Measurements from ENCODE around the gene OR52E8. TPM values are rescaled to one million over a fixed set of nuclear protein-coding genes. Genes with fewer than 3 reads are reported as not detected.

OR52E8 gene
- total and polyA plus RNA-seq, 2 experiments from 2014 or later: not detected

DNA sequence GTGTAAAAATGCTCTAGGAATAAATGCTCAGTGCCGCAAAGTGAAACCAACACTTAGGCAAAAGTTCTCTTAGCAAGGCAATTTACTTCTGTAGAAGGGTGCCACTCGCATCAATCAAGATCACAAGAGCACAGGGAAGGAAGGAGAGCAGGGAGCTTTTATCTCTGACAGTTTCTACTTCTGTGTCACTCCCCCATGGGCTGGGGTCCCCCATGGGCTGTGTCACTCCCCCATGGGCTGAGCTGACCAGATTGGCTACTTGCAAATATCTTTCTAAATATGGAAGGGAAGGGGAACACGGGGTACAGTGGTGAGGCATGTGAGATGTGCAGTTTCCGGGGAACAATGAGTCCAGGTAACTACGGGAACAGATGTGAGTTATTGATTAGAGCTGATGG lies 48.4 kb downstream of the OR52E8 start:
- H3K9me3 ChIP-seq (ENCODE audit: low read depth): no peaks in the 10 kb centered on the region
- WGBS (ENCODE audit: low lambda C conversion rate, missing lambda C conversion rate): 54% methylated on average over 5 of the region's 5 CpGs
- no peaks in the 10 kb centered on the region for H3K79me2 ChIP-seq
- no peaks in the 10 kb centered on the region for H3K9me2 ChIP-seq (replicated peaks; ENCODE audit: insufficient read depth)
- no peak for TF ChIP-seq EZH2phosphoT487 (IDR thresholded peaks at IDR 0.05; ENCODE audit: low read depth, severe bottlenecking, unreplicated experiment)
- TF ChIP-seq, protein P1, sequence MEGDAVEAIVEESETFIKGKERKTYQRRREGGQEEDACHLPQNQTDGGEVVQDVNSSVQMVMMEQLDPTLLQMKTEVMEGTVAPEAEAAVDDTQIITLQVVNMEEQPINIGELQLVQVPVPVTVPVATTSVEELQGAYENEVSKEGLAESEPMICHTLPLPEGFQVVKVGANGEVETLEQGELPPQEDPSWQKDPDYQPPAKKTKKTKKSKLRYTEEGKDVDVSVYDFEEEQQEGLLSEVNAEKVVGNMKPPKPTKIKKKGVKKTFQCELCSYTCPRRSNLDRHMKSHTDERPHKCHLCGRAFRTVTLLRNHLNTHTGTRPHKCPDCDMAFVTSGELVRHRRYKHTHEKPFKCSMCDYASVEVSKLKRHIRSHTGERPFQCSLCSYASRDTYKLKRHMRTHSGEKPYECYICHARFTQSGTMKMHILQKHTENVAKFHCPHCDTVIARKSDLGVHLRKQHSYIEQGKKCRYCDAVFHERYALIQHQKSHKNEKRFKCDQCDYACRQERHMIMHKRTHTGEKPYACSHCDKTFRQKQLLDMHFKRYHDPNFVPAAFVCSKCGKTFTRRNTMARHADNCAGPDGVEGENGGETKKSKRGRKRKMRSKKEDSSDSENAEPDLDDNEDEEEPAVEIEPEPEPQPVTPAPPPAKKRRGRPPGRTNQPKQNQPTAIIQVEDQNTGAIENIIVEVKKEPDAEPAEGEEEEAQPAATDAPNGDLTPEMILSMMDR (IDR thresholded peaks at IDR 0.05; ENCODE audit: poor library complexity): no peak
- no peak for TF ChIP-seq EZH2 (IDR thresholded peaks at IDR 0.05; ENCODE audit: borderline replicate concordance)
- peak overlapping the region; percentile 80 for H2AFZ ChIP-seq
- H3K4me3 ChIP-seq: peak overlapping the region; percentile 39
- no peaks in the 10 kb centered on the region for H3K36me3 ChIP-seq (replicated peaks; ENCODE audit: insufficient read depth, low read depth)
- peak overlapping the region; percentile 84 for H3K4me2 ChIP-seq
- DNase-seq (ENCODE audit: low spot score): peak; percentile 10
- H4K20me1 ChIP-seq (ENCODE audit: insufficient read depth, poor library complexity, severe bottlenecking): no peaks in the 10 kb centered on the region
- no peaks in the 10 kb centered on the region for H3K27me3 ChIP-seq
- H3K27ac ChIP-seq: no peak overlapping the region
- H3K4me1 ChIP-seq (ENCODE audit: insufficient read depth): no peaks in the 10 kb centered on the region

DNA sequence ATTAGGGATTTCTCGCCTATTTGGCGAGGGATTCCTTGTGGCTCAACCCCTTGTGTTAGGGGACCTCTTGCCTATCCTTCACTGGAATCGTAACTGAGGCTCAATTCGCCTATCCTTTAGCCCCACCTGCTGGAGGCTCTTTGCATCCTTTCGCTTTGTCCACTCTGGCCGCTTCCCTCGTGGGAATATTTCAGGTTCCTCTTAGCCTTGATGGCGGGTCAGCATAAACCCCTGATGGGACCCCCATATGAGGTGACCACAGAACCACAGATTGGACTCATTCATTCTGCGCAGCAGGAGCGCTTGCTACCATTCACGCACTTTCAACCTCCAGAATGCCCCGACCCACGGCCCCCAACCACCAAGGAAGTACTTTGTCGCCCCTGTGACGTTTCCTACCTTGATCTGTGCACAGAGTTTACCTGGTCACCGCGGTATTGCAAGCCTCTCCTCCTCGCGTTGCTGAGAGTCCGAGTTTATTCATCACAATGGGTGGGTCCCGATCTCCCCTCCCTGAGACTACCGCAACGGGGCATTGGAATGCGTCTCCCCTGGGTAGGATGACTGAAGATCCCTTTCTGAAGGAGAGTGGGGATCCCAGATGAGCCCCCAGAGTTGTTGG lies 48.9 kb downstream of the OR52E8 start, which contains the start of gene OR52N2:
TSS of gene OR52N2 (plus strand) at position 425 of the 622 bp plus-strand sequence. CDS start 11,412 bp downstream, outside the sequence.
- no peaks in the 10 kb centered on the region for H3K27me3 ChIP-seq
- no peaks in the 10 kb centered on the region for H4K20me1 ChIP-seq (ENCODE audit: insufficient read depth, poor library complexity, severe bottlenecking)
- DNase-seq (ENCODE audit: low spot score): peak; percentile 84
- no peaks in the 10 kb centered on the region for H3K36me3 ChIP-seq (replicated peaks; ENCODE audit: insufficient read depth, low read depth)
- H2AFZ ChIP-seq: peak within 1 kb of the TSS; percentile 80
- H3K4me1 ChIP-seq (ENCODE audit: insufficient read depth): no peaks in the 10 kb centered on the region
- no peak within 1 kb of the TSS for H3K27ac ChIP-seq
- no peaks in the 10 kb centered on the region for H3K9me2 ChIP-seq (replicated peaks; ENCODE audit: insufficient read depth)
- peak within 1 kb of the TSS; percentile 39 for H3K4me3 ChIP-seq
- no peaks in the 10 kb centered on the region for H3K9me3 ChIP-seq (ENCODE audit: low read depth)
- TF ChIP-seq, protein P1 (IDR thresholded peaks at IDR 0.05; ENCODE audit: poor library complexity): peak; percentile 91
- no peak for TF ChIP-seq EZH2 (IDR thresholded peaks at IDR 0.05; ENCODE audit: borderline replicate concordance)
- no peak for TF ChIP-seq EZH2phosphoT487 (IDR thresholded peaks at IDR 0.05; ENCODE audit: low read depth, severe bottlenecking, unreplicated experiment)
- 1% methylated on average over 24 of the region's 24 CpGs for WGBS (ENCODE audit: low lambda C conversion rate, missing lambda C conversion rate)
- no peaks in the 10 kb centered on the region for H3K79me2 ChIP-seq
- H3K4me2 ChIP-seq: peak within 1 kb of the TSS; percentile 84

DNA sequence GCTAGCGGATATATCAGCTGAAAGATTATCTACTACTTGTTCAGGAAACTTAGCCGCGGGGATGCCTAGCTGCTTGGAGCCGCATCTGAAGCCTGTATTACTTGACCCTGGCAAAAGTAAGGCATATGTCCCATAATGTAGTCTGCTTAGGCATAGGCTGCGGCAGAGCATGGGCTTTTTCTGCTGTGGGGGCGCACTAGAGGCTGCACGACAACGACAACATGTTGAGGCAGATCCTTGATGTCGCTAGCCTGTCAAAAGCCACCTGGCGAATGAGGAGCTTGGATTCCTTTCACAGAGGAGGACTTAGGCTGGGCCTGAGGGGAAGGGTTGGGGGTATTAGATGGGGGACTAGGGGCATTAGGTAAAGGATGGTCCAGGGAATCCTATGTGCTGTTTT lies 49.9 kb downstream of the OR52E8 start:
- no peak overlapping the region for H2AFZ ChIP-seq
- no peak overlapping the region for H3K27ac ChIP-seq
- H3K27me3 ChIP-seq: no peaks in the 10 kb centered on the region
- H3K79me2 ChIP-seq: no peaks in the 10 kb centered on the region
- no peak overlapping the region for H3K4me2 ChIP-seq
- no peaks in the 10 kb centered on the region for H3K9me2 ChIP-seq (replicated peaks; ENCODE audit: insufficient read depth)
- no peaks in the 10 kb centered on the region for H3K4me1 ChIP-seq (ENCODE audit: insufficient read depth)
- DNase-seq (ENCODE audit: low spot score): no peak
- WGBS (ENCODE audit: low lambda C conversion rate, missing lambda C conversion rate): 62% methylated on average over 10 of the region's 10 CpGs
- no peaks in the 10 kb centered on the region for H3K9me3 ChIP-seq (ENCODE audit: low read depth)
- H4K20me1 ChIP-seq (ENCODE audit: insufficient read depth, poor library complexity, severe bottlenecking): no peaks in the 10 kb centered on the region
- no peaks in the 10 kb centered on the region for H3K36me3 ChIP-seq (replicated peaks; ENCODE audit: insufficient read depth, low read depth)
- H3K4me3 ChIP-seq: no peak overlapping the region
- TF ChIP-seq EZH2phosphoT487 (IDR thresholded peaks at IDR 0.05; ENCODE audit: low read depth, severe bottlenecking, unreplicated experiment): no peak
- TF ChIP-seq, protein P1 (IDR thresholded peaks at IDR 0.05; ENCODE audit: poor library complexity): no peak
- TF ChIP-seq EZH2 (IDR thresholded peaks at IDR 0.05; ENCODE audit: borderline replicate concordance): no peak

Other genes with a start within 250 kb of the OR52E8 start
- 10.5 and 14.6 TPM in 2 replicates for gene TRIM34, start 232.7 kb downstream of the OR52E8 start, total RNA-seq
- 2.7 and 3.6 TPM in 2 replicates for gene TRIM34, start 232.7 kb downstream of the OR52E8 start, polyA plus RNA-seq
- gene TRIM5, start 172.6 kb downstream of the OR52E8 start, total RNA-seq: 30.1 and 37.0 TPM in 2 replicates
- 14.2 and 19.6 TPM in 2 replicates for gene TRIM5, start 172.6 kb downstream of the OR52E8 start, polyA plus RNA-seq
- 15.4 TPM in 2 replicates for gene TRIM22, start 167.9 kb downstream of the OR52E8 start, total RNA-seq
- 9.3 and 10.4 TPM in 2 replicates for gene TRIM22, start 167.9 kb downstream of the OR52E8 start, polyA plus RNA-seq
- gene OR56B1, start 121.2 kb downstream of the OR52E8 start, total RNA-seq: not detected in 2 replicates
- not detected in 2 replicates for gene OR56B1, start 121.2 kb downstream of the OR52E8 start, polyA plus RNA-seq
- gene OR52N4, start 103.4 kb downstream of the OR52E8 start, total RNA-seq: not detected in 2 replicates
- not detected in 2 replicates for gene OR52N4, start 103.4 kb downstream of the OR52E8 start, polyA plus RNA-seq
- 0.16 TPM in 1 of 2 replicates, not detected in the other for gene OR52N5, start 74.3 kb downstream of the OR52E8 start, total RNA-seq
- not detected in 2 replicates for gene OR52N5, start 74.3 kb downstream of the OR52E8 start, polyA plus RNA-seq
- not detected in 2 replicates for gene OR52N1, start 66.4 kb downstream of the OR52E8 start, total RNA-seq
- not detected in 2 replicates for gene OR52N1, start 66.4 kb downstream of the OR52E8 start, polyA plus RNA-seq
- not detected in 2 replicates for gene OR52N2, start 48.8 kb downstream of the OR52E8 start, total RNA-seq
- gene OR52N2, start 48.8 kb downstream of the OR52E8 start, polyA plus RNA-seq: not detected in 2 replicates
- not detected in 2 replicates for gene OR52E6, start 15.8 kb downstream of the OR52E8 start, total RNA-seq
- gene OR52E6, start 15.8 kb downstream of the OR52E8 start, polyA plus RNA-seq: not detected in 2 replicates
- gene OR52E4, start 22.9 kb upstream of the OR52E8 start, total RNA-seq: not detected in 2 replicates
- gene OR52E4, start 22.9 kb upstream of the OR52E8 start, polyA plus RNA-seq: not detected in 2 replicates
- not detected in 2 replicates for gene OR52E5, start 35.5 kb upstream of the OR52E8 start, total RNA-seq
- not detected in 2 replicates for gene OR52E5, start 35.5 kb upstream of the OR52E8 start, polyA plus RNA-seq
- gene OR56A3, start 84.6 kb upstream of the OR52E8 start, total RNA-seq: not detected in 2 replicates
- not detected in 2 replicates for gene OR56A3, start 84.6 kb upstream of the OR52E8 start, polyA plus RNA-seq
- gene OR56A5, start 110.8 kb upstream of the OR52E8 start, total RNA-seq: not detected in 2 replicates
- gene OR56A5, start 110.8 kb upstream of the OR52E8 start, polyA plus RNA-seq: not detected in 2 replicates
- gene OR52L1, start 129.3 kb upstream of the OR52E8 start, total RNA-seq: not detected in 2 replicates
- not detected in 2 replicates for gene OR52L1, start 129.3 kb upstream of the OR52E8 start, polyA plus RNA-seq
- gene OR56A4, start 149.3 kb upstream of the OR52E8 start, total RNA-seq: not detected in 2 replicates
- gene OR56A4, start 149.3 kb upstream of the OR52E8 start, polyA plus RNA-seq: not detected in 2 replicates
- 0.07 and 0.08 TPM in 2 replicates for gene OR56A1, start 173.1 kb upstream of the OR52E8 start, total RNA-seq
- not detected in 2 replicates for gene OR56A1, start 173.1 kb upstream of the OR52E8 start, polyA plus RNA-seq
- not detected in 2 replicates for gene OR56B4, start 250.0 kb upstream of the OR52E8 start, total RNA-seq
- gene OR56B4, start 250.0 kb upstream of the OR52E8 start, polyA plus RNA-seq: not detected in 2 replicates